ENCODE data around the gene ZFAND3. TPM values are rescaled to one million over a fixed set of nuclear protein-coding genes. Genes with fewer than 3 reads are reported as not detected.

The ZFAND3 gene
- total and polyA plus RNA-seq, 3 donors from 2014 or later, result 104 to 329 (median 109) TPM

DNA sequence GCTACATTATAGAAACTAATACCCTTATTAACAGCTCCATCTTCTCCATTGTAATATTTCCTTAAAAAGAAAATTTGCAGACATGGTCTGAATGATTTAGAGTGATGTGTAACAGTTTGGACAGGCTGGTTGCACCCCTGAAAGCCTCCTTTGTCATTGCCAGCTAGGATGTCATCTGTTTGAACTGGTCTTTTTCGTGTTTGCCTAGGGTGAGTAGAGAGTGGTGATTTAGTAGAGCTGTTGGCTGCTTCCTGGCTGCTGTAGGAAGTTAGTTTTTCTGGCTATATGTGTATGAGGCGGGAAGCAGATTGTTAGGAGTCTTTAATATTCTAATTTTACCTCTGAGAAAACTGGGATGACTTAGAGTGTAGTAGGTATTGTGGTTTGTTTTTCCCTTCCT is 101.1 kb downstream of the ZFAND3 start:
- Histone ChIP-seq H3K9me3 (no peaks in the 10 kb centered on the region), H3K4me1 (no peaks in the 10 kb centered on the region), H3K4me3 (no peak overlapping the region), H3K27me3 (no peaks in the 10 kb centered on the region), H3K36me3 (ENCODE audit: low read depth, missing control alignments) (no peaks in the 10 kb centered on the region), H3K27ac (no peak overlapping the region)
- TF ChIP-seq, protein P1, sequence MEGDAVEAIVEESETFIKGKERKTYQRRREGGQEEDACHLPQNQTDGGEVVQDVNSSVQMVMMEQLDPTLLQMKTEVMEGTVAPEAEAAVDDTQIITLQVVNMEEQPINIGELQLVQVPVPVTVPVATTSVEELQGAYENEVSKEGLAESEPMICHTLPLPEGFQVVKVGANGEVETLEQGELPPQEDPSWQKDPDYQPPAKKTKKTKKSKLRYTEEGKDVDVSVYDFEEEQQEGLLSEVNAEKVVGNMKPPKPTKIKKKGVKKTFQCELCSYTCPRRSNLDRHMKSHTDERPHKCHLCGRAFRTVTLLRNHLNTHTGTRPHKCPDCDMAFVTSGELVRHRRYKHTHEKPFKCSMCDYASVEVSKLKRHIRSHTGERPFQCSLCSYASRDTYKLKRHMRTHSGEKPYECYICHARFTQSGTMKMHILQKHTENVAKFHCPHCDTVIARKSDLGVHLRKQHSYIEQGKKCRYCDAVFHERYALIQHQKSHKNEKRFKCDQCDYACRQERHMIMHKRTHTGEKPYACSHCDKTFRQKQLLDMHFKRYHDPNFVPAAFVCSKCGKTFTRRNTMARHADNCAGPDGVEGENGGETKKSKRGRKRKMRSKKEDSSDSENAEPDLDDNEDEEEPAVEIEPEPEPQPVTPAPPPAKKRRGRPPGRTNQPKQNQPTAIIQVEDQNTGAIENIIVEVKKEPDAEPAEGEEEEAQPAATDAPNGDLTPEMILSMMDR (IDR thresholded peaks at IDR 0.05), result no peak
- TF ChIP-seq POLR2A (IDR thresholded peaks at IDR 0.05), result no peak
- intact Hi-C loops (cut with DNase I; ENCODE audit: low total_unique reads), result no loop called here
- no peak for DNase-seq
- WGBS, 2 donors, result 76 to 78% methylated on average over 2 of the region's 2 CpGs

DNA sequence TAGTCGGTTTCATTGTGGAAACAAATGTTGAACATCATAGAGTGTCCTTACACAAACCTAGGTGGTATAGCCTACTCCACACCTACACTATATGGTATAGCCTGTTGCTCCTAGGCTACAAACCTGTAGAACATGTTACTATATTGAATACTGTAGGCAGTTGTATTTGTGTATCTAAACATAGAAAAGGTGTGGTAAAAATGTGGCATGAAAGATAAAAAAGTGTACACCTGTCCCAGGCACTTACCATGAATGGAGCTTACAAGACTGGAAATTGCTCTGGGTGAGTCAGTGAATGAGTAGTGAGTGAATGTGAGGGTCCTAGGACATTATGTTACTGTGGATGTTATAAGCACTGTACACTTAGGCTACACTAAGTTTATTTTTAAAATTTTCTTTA is 103.0 kb downstream of the ZFAND3 start:
- no peak for DNase-seq
- H3K9me3 ChIP-seq, result no peaks in the 10 kb centered on the region
- no peak for TF ChIP-seq POLR2A (IDR thresholded peaks at IDR 0.05)
- TF ChIP-seq, protein P1 (IDR thresholded peaks at IDR 0.05), result no peak
- no peaks in the 10 kb centered on the region for H3K27me3 ChIP-seq
- intact Hi-C loops (cut with DNase I; ENCODE audit: low total_unique reads), result no loop called here
- 96 to 97% methylated on average over 1 of the region's 1 CpG for WGBS, 2 donors
- H3K36me3 ChIP-seq (ENCODE audit: low read depth, missing control alignments), result no peaks in the 10 kb centered on the region
- H3K4me3 ChIP-seq, result no peak overlapping the region
- H3K4me1 ChIP-seq, result no peaks in the 10 kb centered on the region
- H3K27ac ChIP-seq, result no peak overlapping the region

DNA sequence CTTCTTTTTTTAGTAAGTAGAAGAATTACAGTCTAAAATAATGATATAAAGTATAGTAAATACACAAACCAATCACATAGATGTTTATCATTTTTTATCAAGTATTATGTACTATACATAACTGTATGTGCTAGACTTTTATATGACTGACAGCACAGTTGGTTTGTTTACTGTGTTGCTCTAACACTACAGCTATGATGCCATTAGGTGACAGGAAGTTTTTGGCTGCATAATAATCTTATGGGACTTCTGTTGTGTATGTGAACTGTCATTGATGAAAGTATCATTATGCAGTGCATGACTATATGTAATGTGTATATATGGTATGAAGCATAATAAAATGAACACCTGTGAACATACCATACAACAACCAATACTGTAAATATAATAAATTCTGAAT is 104.0 kb downstream of the ZFAND3 start:
- Histone ChIP-seq H3K27me3 (no peaks in the 10 kb centered on the region), H3K4me3 (no peak overlapping the region), H3K27ac (no peak overlapping the region), H3K9me3 (no peaks in the 10 kb centered on the region), H3K36me3 (ENCODE audit: low read depth, missing control alignments) (no peaks in the 10 kb centered on the region), H3K4me1 (no peaks in the 10 kb centered on the region)
- DNase-seq, result no peak
- intact Hi-C loops (cut with DNase I; ENCODE audit: low total_unique reads), result no loop called here
- TF ChIP-seq, protein P1 (IDR thresholded peaks at IDR 0.05), result no peak
- TF ChIP-seq POLR2A (IDR thresholded peaks at IDR 0.05), result no peak

DNA sequence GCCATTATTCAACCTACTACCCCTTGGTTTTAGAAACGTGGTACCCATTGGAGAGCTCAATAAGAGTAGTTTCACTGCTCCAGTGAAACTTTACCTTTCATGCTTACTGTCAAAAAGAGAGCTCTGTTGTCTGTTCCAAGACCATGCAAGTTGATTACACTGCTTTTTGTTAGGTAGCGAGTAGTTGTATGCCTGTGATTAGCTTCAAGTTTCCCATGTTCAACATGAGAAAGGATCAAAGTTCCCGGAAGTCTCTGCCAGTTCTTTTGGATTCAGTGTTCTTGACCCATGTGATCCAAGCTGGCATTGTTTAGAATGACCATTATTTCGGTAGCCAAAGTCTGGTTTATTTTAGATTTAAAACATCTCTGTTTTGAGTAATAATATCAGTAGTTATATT is 107.1 kb downstream of the ZFAND3 start:
- DNase-seq, result no peak
- H3K9me3 ChIP-seq, result no peaks in the 10 kb centered on the region
- H3K36me3 ChIP-seq (ENCODE audit: low read depth, missing control alignments), result no peaks in the 10 kb centered on the region
- no peaks in the 10 kb centered on the region for H3K27me3 ChIP-seq
- intact Hi-C loops (cut with DNase I; ENCODE audit: low total_unique reads), result no loop called here
- no peak overlapping the region for H3K27ac ChIP-seq
- TF ChIP-seq, protein P1 (IDR thresholded peaks at IDR 0.05), result no peak
- TF ChIP-seq POLR2A (IDR thresholded peaks at IDR 0.05), result no peak
- WGBS, 2 donors, result 70 to 74% methylated on average over 4 of the region's 4 CpGs
- no peak overlapping the region for H3K4me3 ChIP-seq
- peaks cover 8% of the 10 kb centered on the region for H3K4me1 ChIP-seq

DNA sequence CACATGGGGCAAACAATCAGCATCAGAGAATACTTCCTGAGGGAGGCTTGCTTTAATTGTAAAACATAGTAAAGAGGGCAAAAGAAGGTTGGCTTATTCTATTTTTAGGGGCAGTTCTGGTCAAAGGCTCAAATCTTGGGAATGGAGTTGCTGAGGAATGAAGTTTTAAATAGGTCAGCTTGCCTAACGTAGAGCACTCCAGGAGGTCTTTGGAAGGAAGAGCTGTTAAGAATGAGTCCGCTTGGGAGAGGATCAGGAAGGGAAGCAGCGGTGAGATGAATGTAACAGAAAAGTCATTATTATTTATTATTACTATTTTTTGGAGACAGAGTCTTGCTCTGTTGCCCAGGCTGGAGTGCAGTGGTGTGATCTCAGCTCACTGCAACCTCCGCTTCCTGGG is 108.7 kb downstream of the ZFAND3 start:
- no peaks in the 10 kb centered on the region for H3K36me3 ChIP-seq (ENCODE audit: low read depth, missing control alignments)
- 80 to 81% methylated on average over 4 of the region's 4 CpGs for WGBS, 2 donors
- no peaks in the 10 kb centered on the region for H3K9me3 ChIP-seq
- TF ChIP-seq, protein P1 (IDR thresholded peaks at IDR 0.05), result no peak
- no peak for TF ChIP-seq POLR2A (IDR thresholded peaks at IDR 0.05)
- peaks cover 12% of the 10 kb centered on the region for H3K4me1 ChIP-seq
- H3K4me3 ChIP-seq, result no peak overlapping the region
- intact Hi-C loops (cut with DNase I; ENCODE audit: low total_unique reads), result no loop called here
- H3K27me3 ChIP-seq, result no peaks in the 10 kb centered on the region
- no peak for DNase-seq
- H3K27ac ChIP-seq, result no peak overlapping the region

Measured in testis (tissue), 3 donors.